ENCODE data around the gene NECTIN3. TPM values are rescaled to one million over a fixed set of nuclear protein-coding genes. Genes with fewer than 3 reads are reported as not detected.

The NECTIN3 gene
- total RNA-seq, 4 donors from 2014 or later = 27.1 to 40.2 (median 29.1) TPM

- TF ChIP-seq EP300 (IDR thresholded peaks at IDR 0.05) (no peak), POLR2A (IDR thresholded peaks at IDR 0.05) (no peak), CTCF (IDR thresholded peaks at IDR 0.05) (no peak)
- H3K36me3 ChIP-seq = no peaks in the 10 kb centered on the region
- peaks cover 0 to 9% (median 0%) of the 10 kb centered on the region in 4 donors for H3K9me3 ChIP-seq
- DNase-seq (ENCODE audit: low spot score in 2 of 2) = no peak
- no peak overlapping the region for H3K4me3 ChIP-seq
- H3K27me3 ChIP-seq = no peaks in the 10 kb centered on the region
- H3K4me1 ChIP-seq = peaks cover 0 to 24% (median 0%) of the 10 kb centered on the region in 4 donors
- WGBS, 2 donors = 61% methylated on average over 3 of the region's 3 CpGs
- H3K27ac ChIP-seq = no peak overlapping the region
Observed at GRCh38 chr3:111106993-111107661, 35.5 kb downstream of the NECTIN3 start.

- H3K27me3 ChIP-seq = no peaks in the 10 kb centered on the region
- no peaks in the 10 kb centered on the region for H3K36me3 ChIP-seq
- 10 to 28% methylated on average over 2 of the region's 2 CpGs for whole genome bisulfite sequencing, 2 donors
- H3K4me1 ChIP-seq = peaks cover 0 to 24% (median 0%) of the 10 kb centered on the region in 4 donors
- no peak for TF ChIP-seq CTCF (IDR thresholded peaks at IDR 0.05)
- TF ChIP-seq POLR2A (IDR thresholded peaks at IDR 0.05) = no peak
- TF ChIP-seq EP300 (IDR thresholded peaks at IDR 0.05) = no peak
- no peak overlapping the region for H3K4me3 ChIP-seq
- no peak for DNase-seq (ENCODE audit: low spot score in 2 of 2)
- no peak overlapping the region for H3K27ac ChIP-seq
- H3K9me3 ChIP-seq = peaks cover 0 to 9% (median 0%) of the 10 kb centered on the region in 4 donors
Observed at GRCh38 chr3:111107662-111108035, 36.0 kb downstream of the NECTIN3 start.

GRCh38 chr3:111112913-111113312 is 41.3 kb downstream of the NECTIN3 start:
- 92 to 93% methylated on average over 2 of the region's 2 CpGs for WGBS, 2 donors
- Histone ChIP-seq H3K4me1 (peaks cover 0 to 6% (median 0%) of the 10 kb centered on the region in 4 donors), H3K27me3 (no peaks in the 10 kb centered on the region), H3K9me3 (no peaks in the 10 kb centered on the region), H3K36me3 (no peaks in the 10 kb centered on the region), H3K27ac (no peak overlapping the region), H3K4me3 (no peak overlapping the region)
- DNase-seq (ENCODE audit: low spot score in 2 of 2) = no peak
- TF ChIP-seq POLR2A (IDR thresholded peaks at IDR 0.05) (no peak), EP300 (IDR thresholded peaks at IDR 0.05) (no peak), CTCF (IDR thresholded peaks at IDR 0.05) (no peak)

- Histone ChIP-seq H3K27me3 (no peaks in the 10 kb centered on the region), H3K4me3 (no peak overlapping the region), H3K9me3 (no peaks in the 10 kb centered on the region), H3K4me1 (no peaks in the 10 kb centered on the region), H3K27ac (no peak overlapping the region), H3K36me3 (peaks cover 0 to 17% (median 0%) of the 10 kb centered on the region in 3 donors)
- no peak for DNase-seq (ENCODE audit: low spot score in 2 of 2)
- TF ChIP-seq CTCF (IDR thresholded peaks at IDR 0.05) = no peak
Observed at GRCh38 chr3:111128884-111129283, 57.3 kb downstream of the NECTIN3 start.

- DNase-seq (ENCODE audit: low spot score in 2 of 2) = no peak
- no peaks in the 10 kb centered on the region for H3K9me3 ChIP-seq
- TF ChIP-seq POLR2A (IDR thresholded peaks at IDR 0.05) = no peak
- no peak for TF ChIP-seq EP300 (IDR thresholded peaks at IDR 0.05)
- TF ChIP-seq CTCF (IDR thresholded peaks at IDR 0.05) = no peak
- H3K4me3 ChIP-seq = no peak overlapping the region
- H3K36me3 ChIP-seq = peaks cover 0 to 21% (median 0%) of the 10 kb centered on the region in 3 donors
- H3K27me3 ChIP-seq = no peaks in the 10 kb centered on the region
- no peak overlapping the region for H3K27ac ChIP-seq
- WGBS, 2 donors = 98% methylated on average over 1 of the region's 1 CpG
- no peaks in the 10 kb centered on the region for H3K4me1 ChIP-seq
Observed at GRCh38 chr3:111130827-111131226, 59.2 kb downstream of the NECTIN3 start.

Measured in tibial nerve (tissue), 4 donors.